HL-60/S4 treated with phorbol 12-myristate 13-acetate at 8.2 ng/mL for 4 days and 3 days (cell line): Measurements from ENCODE around the gene PIGO.

Experiments
- in situ Hi-C: fragments of 300-500 bp; cut with MboI; formaldehyde crosslinking; loops from 2 replicates; pipeline ENCODE4 v1.15.0; 2022; ENCODE audit warnings: low sequenced_read_pairs

PIGO gene

DNA sequence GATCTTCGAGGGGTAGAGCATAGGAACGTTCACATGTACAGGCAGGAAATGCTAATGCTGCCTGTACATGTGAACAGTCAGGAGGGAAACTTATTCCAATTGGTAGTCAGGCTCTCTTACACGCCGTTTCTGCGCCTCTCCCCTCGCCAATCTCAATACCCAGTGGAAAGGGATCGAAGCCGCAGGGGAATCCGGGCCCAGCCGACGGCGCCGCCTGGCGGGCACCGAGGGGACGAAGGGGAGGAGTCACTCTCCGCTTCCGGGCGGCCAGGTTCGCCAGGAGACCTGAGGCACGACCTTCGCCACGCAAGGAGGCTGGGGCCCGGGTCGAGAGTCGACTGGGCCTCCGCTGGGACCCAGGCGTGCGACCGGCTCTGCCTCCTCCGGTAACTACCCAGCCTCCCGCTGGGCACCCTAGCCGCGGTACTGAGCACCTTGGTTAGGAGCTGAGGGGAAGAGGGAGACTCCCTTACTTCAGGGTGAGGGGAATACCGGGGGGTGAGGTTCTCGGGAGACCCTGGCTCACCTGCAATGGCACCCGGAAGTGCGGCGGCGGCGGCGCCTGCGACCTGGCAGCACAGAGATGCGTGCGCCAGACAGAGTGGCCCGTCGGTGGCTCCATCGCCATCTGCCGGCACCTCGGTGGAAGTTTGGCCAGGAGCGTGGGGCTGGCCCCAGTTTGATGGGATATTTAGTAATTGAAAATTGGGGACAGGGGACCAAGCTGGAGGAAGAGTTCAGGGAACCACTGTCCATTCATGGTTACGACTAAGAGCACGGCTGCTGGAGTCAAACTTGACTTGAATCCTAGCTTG, at the start of gene PIGO:
Gene PIGO, minus strand, starts transcription at position 557 of the 815 bp plus-strand sequence. CDS start 1,026 bp downstream, outside the sequence.
- in situ Hi-C loops = no loop called here

DNA sequence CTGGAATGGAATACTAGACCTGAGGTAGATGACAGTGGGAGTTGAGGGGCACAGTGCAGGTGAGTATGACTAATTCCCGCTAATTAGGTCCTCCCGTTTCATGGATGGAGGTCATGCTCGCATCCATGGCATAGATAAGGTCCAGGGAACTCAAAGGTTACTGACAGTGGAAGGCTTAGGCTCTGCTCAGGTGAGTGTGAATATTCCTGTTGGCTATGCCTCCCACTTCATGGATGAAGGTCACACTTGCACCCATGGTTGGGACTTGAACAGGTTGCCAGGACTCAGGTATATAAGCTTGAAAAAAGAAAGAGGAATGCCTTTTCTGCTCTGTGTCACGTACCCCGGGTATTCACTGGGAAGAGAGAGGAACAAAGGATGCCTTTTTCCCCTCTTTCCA, 45.6 kb upstream of the PIGO start:
- in situ Hi-C loops = no loop called here

DNA sequence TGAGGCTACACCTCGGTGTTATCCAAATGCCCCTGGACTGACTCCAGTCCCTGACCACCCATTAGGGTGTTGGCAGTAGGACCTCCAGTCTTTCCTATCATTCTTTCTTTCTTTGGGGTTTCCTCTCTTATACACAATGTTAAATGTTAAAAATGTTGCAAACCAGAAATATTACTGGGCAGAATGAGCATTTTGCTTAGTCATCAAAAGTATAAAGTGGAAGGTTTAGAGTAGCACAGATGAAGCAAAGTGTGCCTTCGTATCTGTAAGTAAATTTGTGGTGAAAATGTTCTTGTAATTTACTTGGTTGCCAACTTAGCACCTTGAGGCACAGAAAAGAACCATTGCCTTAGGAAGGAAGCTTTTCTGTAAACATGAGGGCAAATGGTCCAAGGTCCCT, 43.7 kb upstream of the PIGO start:
- in situ Hi-C loops = no loop called here

DNA sequence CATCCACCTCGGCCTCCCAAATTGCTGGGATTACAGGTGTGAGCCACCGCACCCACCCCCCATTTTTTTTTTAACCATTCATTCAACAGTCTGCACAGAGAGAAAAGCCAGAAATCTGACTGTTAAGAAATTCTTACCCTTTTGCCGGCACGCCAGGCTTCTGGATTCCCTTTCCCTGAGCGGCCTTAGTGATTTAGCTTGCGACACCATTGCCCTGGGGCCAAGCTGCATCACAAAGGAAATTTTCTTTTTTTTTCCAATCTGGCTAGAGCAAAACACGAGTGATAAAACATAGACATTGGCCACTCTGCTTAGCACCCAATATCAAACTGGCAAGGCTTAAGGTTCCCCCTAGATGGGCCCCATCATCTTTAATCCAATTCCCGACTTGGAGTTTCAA, 40.5 kb upstream of the PIGO start:
- in situ Hi-C loops = no loop called here

DNA sequence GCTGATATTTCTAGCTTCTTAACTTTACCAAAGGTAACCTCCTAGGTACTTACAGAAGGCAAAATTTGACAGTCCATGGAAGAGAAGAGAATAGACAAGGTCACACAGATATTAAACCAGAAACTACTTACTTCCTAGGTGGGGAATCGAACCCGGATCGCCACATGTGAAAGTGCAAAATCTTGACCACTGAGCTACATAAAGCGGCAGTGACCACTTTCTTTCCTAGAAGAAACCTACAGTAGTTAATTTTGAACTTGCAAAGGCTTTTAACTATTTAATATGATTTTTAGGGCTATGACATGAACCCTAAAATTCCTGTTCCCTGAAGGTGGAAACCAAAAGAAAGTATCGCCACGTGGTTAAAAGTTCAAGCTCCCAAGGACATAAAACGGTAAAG, 39.6 kb upstream of the PIGO start:
- in situ Hi-C loops = no loop called here

DNA sequence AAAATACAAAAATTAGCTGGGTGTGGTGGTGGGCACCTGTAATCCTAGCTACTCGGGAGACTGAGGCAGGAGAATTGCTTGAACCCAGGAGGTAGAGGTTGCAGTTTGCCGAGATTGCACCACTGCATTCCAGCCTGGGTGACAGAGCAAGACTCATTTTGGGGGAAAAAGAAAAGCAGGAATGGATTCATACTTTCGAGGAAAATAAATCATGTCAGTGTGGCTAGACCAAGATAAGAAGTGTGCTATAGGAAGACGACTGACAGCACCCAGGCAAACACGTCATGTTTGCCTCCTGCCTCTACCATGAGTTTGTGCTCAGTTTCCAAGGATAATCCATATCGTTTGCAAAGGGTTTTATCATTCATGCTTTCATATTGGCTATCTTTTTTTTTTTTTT, 38.5 kb upstream of the PIGO start:
- in situ Hi-C loops = no loop called here

DNA sequence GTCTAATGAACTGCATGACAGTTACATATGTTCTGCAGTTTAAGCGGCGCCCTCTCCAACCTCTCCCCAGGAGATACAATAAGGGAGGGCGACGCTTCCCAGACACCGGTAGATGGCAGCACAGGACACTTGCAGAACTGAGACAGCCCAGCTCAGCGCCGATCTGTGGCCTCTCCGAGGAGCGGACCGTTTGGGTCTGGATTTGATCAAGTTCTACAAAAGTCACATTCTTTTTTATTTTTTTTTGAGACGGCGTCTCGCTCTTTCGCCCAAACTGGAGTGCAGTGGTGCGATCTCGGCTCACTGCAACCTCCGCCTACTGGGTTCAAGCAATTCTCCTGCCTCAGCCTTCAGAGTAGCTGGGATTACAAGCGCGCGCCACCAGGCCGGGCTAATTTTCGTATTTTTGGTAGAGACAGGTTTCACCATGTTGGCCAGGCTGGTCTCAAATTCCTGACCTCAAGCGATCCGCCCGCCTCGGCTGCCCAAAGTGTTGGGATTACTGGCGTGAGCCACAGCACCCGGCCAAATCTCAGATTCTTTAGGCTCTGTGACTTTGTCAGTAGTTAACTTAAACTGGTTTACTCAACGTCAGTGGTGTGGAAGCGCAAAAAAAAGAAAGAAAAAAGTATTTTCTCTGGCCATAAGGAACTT, 20.6 kb upstream of the PIGO start:
- in situ Hi-C loops = loop anchor here (25.0 kb wide), 1 partner anchor 455 kb away; the partner anchor contains the start of genes CCL27 and IL11RA

DNA sequence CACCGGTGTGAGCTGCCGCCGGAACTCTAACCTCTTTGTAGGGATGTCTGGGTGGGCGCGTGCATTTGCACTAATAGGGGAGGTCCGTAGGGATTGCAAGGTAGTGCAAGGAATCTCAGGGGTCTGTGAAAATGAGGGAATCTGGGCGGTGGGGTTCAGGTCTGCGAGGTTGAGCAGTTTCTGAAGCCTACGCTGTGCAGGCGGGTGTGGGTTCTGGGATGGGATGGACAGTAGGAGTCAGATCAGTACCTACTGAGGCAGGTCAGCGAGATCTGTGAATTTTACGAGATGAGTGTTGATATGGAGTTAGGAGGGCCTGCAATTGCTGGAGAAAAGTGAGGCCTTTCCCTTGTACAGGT, 20.1 kb upstream of the PIGO start:
- in situ Hi-C loops = loop anchor here (25.0 kb wide), 1 partner anchor 454 kb away; the partner anchor contains the start of genes CCL27 and IL11RA

DNA sequence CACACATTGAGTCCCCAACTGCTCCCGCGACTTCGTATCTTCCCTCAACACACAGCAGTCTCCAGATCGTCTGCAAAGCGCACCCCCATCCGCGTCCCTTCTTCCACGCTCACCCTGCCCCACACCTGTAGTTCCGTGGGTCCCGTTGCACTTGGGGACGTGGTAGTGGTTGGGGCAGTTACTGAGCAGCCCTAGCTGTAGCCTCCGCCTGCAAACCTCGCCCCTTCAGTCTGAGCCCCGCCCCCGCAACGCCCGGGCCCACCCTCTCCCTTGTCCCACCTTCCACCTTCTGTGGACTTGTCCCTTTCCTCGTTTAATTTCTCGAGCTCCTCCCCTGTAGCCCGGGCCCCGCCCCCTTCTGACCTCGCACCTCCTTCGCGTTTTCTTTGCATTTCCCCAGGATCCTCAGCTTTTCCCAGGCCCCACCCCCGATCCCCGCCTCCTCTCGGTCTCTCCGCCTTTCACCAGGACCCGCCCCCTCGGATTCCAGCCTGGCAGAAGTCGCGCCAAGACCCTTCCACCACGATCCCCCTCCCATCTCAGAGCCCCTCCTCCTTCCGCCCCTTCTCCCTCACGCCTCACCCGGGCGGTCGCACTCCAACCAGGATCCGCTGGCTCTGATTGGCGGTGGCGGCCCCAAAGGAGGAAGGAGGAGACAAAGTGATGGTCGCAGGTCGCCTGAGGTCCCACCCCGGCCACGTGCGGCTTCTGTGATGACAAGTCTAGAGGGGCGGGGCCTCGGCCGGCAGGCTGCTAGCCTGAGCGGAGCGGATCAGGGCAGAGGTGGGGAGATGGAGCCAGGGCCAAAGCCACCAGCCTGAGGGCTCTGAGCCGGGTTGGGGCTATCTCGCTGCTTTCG, 19.5 kb upstream of the PIGO start, which contains the start of gene ATOSB:
Gene ATOSB, minus strand, starts transcription at position 183 of the 859 bp plus-strand sequence. CDS start 7,588 bp downstream, outside the sequence.
- in situ Hi-C loops = loop anchor here (25.0 kb wide), 1 partner anchor 454 kb away; the partner anchor contains the start of genes CCL27 and IL11RA

DNA sequence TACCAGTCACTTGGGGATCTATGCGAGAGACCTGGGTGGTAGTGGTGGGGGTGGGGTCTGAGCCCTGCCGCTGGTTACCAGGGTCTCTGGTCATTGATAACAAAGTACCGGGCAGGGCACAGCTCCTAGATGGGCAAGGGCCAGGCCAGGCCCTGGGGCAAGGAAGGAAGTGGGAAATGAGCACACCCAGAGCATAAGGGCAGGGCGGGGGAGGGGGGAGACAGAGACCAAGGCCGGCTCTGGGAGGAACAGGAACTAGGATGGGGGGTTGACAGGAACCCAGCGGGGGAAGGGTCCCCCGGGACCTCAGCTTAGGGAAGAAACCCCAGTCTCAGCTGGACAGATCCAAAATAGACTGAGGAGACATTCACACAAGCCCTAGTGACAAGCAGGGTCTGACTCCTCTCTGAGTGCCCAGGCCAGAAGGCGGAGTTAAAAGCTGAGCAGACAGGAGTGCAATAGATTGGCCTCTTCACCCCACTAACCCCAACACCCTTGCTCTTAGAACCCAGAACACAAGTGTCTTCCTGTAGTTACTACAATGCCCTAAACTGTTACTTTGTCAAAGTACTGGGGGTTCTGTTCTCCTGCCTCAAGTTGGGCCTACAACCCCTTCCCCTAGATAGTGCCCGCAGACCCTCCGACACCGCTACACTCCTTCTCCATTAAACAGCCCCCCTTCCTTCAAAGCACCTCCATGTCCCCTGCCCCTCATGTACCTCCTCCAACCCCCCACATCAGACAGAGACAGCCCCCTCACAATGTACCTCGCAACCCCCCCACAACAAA, 18.6 kb upstream of the PIGO start:
- in situ Hi-C loops = loop anchor here (25.0 kb wide), 1 partner anchor 453 kb away; the partner anchor contains the start of genes CCL27 and IL11RA

DNA sequence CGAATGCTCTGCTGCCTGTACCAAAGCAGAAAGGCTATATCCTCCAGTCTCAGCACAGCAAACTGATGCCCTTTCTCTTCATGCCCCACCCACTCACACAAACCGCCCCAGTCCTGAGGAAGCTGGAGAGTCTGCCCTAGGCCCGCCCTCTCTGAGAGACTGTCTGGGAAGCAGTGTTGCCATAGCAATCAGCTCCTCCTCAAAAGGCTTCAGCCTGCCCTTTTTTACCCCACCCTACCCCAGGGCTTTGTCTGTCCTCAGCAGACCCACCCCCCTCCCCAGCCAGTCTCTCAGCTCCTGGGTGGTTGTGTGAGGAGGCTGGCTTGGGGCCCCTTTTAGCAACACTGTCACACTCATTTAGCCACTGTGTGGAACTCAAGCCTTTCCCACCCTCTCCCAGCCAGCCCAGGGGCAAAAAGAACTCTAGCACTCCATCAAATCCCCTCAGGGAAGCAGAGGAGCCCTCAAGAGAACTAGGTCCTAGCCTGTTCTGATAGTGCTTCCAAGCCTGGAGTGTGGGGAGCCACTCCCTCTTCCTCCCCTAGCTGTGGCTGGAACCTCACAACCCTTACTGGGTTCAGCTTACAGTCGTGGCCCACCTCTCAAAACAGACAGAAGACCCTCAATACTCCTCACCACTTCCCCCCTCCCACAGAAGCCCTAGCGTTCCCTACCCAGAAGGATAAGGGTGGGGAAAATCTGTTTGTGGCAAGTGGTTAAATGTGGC, 17.9 kb upstream of the PIGO start:
- in situ Hi-C loops = loop anchor here (25.0 kb wide), 1 partner anchor 452 kb away; the partner anchor contains the start of genes CCL27 and IL11RA

DNA sequence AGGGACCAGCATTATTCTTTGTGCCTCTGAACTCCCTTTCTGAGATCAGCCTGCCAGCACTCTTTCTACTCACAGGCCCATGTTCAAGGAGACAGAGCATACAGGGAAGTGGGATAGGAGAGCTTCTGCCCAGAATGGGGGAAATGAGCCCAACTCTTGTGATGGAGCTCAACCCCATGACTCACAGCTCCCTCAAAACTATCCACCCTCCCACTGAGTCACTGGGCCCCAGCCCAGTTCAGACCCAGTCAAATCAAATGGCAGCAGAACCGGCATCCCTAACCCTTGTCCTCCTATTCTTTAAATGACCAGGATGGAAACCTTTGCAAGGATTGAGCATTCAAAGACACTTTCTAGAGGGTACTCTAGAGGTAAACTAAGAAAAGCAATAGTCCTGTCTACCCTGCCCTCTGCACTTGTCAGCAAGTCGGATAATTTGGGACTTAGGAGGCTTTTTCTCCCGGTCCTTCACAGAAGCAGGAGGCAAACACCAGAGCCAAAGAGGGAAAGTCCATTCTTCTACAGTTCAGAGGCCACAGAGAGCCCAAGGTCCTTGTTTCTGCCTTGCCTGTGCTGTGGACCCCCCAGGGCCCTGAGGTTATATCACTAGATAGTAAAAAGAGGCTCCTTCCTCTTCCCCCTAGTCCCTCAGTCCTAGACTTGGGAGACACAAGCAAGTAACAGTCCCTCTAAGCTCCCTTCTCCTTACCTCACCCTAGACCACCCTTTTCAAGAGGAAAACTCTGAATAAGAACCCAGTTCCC, 16.0 kb upstream of the PIGO start:
- in situ Hi-C loops = loop anchor here (25.0 kb wide), 1 partner anchor 450 kb away; the partner anchor contains the start of genes CCL27 and IL11RA

DNA sequence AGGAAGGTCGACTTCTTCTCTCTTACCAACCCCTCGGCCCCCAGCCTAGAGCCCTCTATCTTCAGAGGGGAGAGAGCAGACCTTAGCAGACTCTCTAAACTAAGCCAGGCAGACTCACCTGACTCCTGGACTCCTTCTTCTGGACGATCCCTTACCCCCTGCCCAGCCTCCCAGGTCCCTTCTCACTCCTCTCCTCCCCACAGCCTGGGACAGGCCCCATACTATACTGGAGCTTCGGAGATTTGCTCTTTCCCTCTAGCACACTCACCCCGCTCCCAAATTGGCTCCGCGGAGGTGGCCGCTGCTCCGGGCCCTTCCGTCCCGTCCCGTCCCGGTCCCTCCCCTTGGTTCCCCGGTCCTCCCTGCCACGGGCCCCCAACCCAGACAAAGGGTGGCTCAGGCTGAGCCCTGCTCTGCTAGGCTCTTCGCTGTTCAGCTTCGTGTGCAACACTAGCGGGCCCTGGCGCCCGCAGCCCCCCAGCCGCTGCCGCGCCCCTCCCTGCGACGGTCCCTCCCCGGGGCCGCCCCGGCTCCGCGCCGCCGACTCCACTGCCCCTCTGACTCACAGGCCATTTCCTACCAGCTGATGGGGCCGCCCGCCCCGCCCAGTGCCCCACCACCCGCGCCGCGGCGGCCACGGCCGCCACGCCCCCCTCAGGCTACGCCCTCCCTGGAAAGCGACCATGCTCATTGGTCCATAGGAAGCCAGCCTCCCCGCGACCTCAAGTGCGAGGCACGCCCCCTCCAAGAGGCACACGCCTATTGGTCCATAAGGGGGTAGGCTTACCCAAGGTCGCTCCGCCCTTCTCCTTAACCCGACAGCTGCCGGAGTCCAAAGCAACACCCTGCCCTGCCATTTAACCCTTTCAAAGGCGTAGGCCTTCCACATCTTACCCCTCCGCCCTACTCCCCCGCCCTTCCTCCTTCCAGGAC, 14.9 kb upstream of the PIGO start:
- in situ Hi-C loops = loop anchor here (25.0 kb wide), 1 partner anchor 449 kb away; the partner anchor contains the start of genes CCL27 and IL11RA

DNA sequence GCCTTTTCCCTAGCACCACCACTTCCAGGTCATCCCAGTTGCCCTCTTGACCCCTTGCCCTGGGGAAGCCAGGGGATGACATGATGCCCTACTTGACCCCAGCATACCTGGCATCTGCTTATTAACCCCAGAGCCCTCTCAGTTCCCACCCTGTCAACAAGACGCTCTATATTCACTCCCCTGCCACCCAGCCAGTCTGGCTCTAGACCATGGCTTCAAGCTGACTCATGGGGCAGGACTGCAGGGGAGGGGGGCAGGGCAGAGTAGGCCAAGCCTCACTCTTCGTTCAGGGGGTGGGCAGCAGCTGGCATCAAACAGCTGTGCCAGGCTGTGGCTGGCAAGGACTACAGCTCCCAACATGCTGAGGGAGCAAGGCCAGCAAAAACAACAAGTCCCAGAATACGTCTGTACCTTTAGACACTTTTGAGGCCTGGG, 14.0 kb upstream of the PIGO start:
- in situ Hi-C loops = loop anchor here (25.0 kb wide), 1 partner anchor 448 kb away; the partner anchor contains the start of genes CCL27 and IL11RA

DNA sequence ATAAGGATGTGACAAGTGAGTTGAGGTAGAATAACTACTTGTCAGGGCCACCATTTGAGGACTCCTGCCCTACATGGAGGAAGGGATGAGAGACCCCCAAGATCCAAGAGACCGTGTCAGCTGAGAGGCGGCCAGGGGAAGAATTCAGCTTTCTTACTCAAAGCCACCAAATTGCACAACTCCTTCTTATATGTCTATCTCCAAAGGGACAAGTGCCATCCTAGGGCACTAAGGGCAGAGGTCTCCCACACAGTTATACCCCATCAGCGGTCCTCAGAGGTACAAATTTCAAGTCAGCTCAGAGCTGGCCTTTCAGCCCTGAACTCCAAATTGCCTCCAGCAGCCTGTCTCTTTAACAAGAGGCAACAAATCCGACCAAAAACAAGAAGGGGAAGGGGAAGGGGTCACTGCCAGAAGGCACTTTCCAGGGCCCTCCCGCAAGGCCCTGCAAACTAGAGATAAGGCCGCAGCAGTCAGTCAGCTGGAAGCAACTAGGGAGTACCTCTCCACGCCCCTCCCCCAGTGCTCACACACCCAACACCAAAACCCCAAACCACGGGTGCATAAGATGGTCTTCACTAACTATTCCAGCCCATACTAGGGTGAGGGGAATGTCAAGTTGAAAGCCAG, 12.7 kb upstream of the PIGO start:
- in situ Hi-C loops = loop anchor here (25.0 kb wide), 1 partner anchor 447 kb away; the partner anchor contains the start of genes CCL27 and IL11RA

DNA sequence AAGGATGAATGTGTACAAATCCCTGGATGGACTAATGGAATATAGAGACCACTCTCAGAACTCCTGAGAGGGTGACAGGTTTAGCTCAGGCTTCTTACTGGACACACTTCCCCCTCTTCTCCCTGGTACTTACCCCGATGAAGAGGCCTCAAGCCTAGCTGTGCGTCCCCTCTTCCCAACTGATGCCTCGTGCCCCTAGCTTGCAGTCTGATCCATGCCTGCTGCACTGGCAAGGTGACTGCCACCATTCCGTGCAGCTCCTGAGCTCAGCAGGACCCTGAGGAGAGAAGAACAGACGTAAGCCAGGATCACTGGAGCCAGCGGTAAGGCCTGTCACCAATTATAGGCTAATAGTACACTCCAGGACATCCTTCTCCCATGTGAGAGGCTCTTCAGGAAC, 12.1 kb upstream of the PIGO start:
- in situ Hi-C loops = loop anchor here (25.0 kb wide), 1 partner anchor 446 kb away; the partner anchor contains the start of genes CCL27 and IL11RA
